IMR-90 (cell line): Measurements from ENCODE around the gene SMCP. TPM values are rescaled to one million over a fixed set of nuclear protein-coding genes. Genes with fewer than 3 reads are reported as not detected.

Experiments
- ATAC-seq: fragments of 200-7000 bp; cut with Tn5 transposase; 2 replicates; pipeline ENCODE4 v1.9.1; 2020; ENCODE audit warnings: low read depth, mild to moderate bottlenecking, moderate library complexity
- BruUV-seq: library from RNA; stranded (reverse); fragments of 400-500 nt; replicated peaks from 2 replicates; lab custom pipeline; 2021; lab: Mats Ljungman, UMichigan
- CTCF ChIA-PET: fragments of 300-600 bp; formaldehyde crosslinking; extraction: SDS; loops from one replicate; lab custom pipeline; 2021; ENCODE audit warnings: antibody characterized with exemption; lab: Yijun Ruan, JAX
- POLR2A ChIA-PET: fragments of 300-600 bp; sonication (Branson Sonifier 250); formaldehyde crosslinking; loops from one replicate; lab custom pipeline; 2022; ENCODE audit warnings: antibody characterized with exemption; ENCODE audit not compliant: unreplicated experiment; lab: Charles Lee
- DNase-seq: peaks from one replicate; pipeline ENCODE4 v3.0.0; 2013
- H2AFZ ChIP-seq: replicated peaks from 2 replicates; pipeline ENCODE3; 2013; ENCODE audit warnings: low read length, mild to moderate bottlenecking; ENCODE audit not compliant: poor library complexity
- H2AK5ac ChIP-seq: 2 replicates; pipeline ENCODE4 v1.6.1; 2013; ENCODE audit warnings: low read depth, low read length, inconsistent platforms
- H2AK9ac ChIP-seq: replicated peaks from 2 replicates; pipeline ENCODE3; 2013; ENCODE audit warnings: mild to moderate bottlenecking, low read depth, low read length, moderate library complexity; ENCODE audit not compliant: poor library complexity
- H2BK120ac ChIP-seq: 2 replicates; pipeline ENCODE4 v1.6.1; 2013; ENCODE audit warnings: low read depth, low read length, inconsistent platforms
- H2BK15ac ChIP-seq: 3 replicates; pipeline ENCODE4 v1.6.1; 2013; ENCODE audit warnings: low read depth, low read length, inconsistent platforms
- H2BK20ac ChIP-seq: 2 replicates; pipeline ENCODE4 v1.6.1; 2013; ENCODE audit warnings: low read depth, mild to moderate bottlenecking, inconsistent platforms, low read length, moderate library complexity
- H2BK5ac ChIP-seq: 2 replicates; pipeline ENCODE4 v1.6.1; 2013; ENCODE audit warnings: mild to moderate bottlenecking, low read depth, low read length, inconsistent platforms; ENCODE audit not compliant: poor library complexity, severe bottlenecking
- H3K14ac ChIP-seq: replicated peaks from 2 replicates; pipeline ENCODE4 v1.6.1; 2013; ENCODE audit warnings: low read depth, low read length, inconsistent platforms
- H3K18ac ChIP-seq: 2 replicates; pipeline ENCODE4 v1.6.1; 2013; ENCODE audit warnings: low read depth, low read length, control low read depth
- H3K23ac ChIP-seq: 2 replicates; pipeline ENCODE4 v1.6.1; 2013; ENCODE audit warnings: low read depth, low read length, inconsistent platforms
- H3K27ac ChIP-seq: 2 replicates; pipeline ENCODE4 v1.5.1; 2013; ENCODE audit warnings: mild to moderate bottlenecking, control low read depth, low read length; ENCODE audit not compliant: insufficient read depth
- H3K27me3 ChIP-seq: 2 replicates; pipeline ENCODE4 v1.6.1; 2013; ENCODE audit warnings: low read length; ENCODE audit not compliant: control insufficient read depth, insufficient read depth
- H3K36me3 ChIP-seq: 2 replicates; pipeline ENCODE4 v1.6.1; 2013; ENCODE audit warnings: low read length, mixed read lengths; ENCODE audit not compliant: control insufficient read depth, insufficient read depth
- H3K4ac ChIP-seq: 2 replicates; pipeline ENCODE4 v1.6.1; 2013; ENCODE audit warnings: low read depth, low read length, inconsistent platforms
- H3K4me1 ChIP-seq: 2 replicates; pipeline ENCODE4 v1.6.1; 2013; ENCODE audit warnings: low read length, mixed read lengths; ENCODE audit not compliant: control insufficient read depth, insufficient read depth
- H3K4me2 ChIP-seq: 2 replicates; pipeline ENCODE4 v1.6.1; 2013; ENCODE audit warnings: low read depth, mild to moderate bottlenecking, control low read depth, low read length, moderate library complexity
- H3K4me3 ChIP-seq: 2 replicates; pipeline ENCODE4 v1.5.1; 2013; ENCODE audit warnings: low read depth, mild to moderate bottlenecking, control low read depth, low read length, moderate library complexity; ENCODE audit not compliant: insufficient read depth
- H3K56ac ChIP-seq: 2 replicates; pipeline ENCODE4 v1.6.1; 2013; ENCODE audit warnings: low read length, inconsistent platforms; ENCODE audit not compliant: insufficient read depth; ENCODE audit errors: extremely low read depth
- H3K79me1 ChIP-seq, 2 experiments: 2 replicates each; pipeline ENCODE4 v1.6.1; 2013; ENCODE audit warnings: low read length in 2 of 2, inconsistent platforms in 1 of 2, low read depth in 1 of 2
- H3K9ac ChIP-seq: 2 replicates; pipeline ENCODE4 v1.6.1; 2013; ENCODE audit warnings: low read depth, low read length, control low read depth
- H3K9me1 ChIP-seq: 2 replicates; pipeline ENCODE4 v1.6.1; 2013; ENCODE audit warnings: low read length, inconsistent platforms; ENCODE audit not compliant: insufficient read depth
- H3K9me3 ChIP-seq: 2 replicates; pipeline ENCODE4 v1.6.1; 2013; ENCODE audit warnings: low read length; ENCODE audit not compliant: control insufficient read depth, insufficient read depth
- H4K20me1 ChIP-seq: 2 replicates; pipeline ENCODE4 v1.6.1; 2013; ENCODE audit warnings: low read length, inconsistent platforms; ENCODE audit not compliant: insufficient read depth
- H4K5ac ChIP-seq: 2 replicates; pipeline ENCODE4 v1.6.1; 2013; ENCODE audit warnings: mild to moderate bottlenecking, low read depth, low read length, control low read depth
- H4K8ac ChIP-seq, 2 experiments: 2 replicates each; pipeline ENCODE4 v1.6.1; 2013; ENCODE audit warnings: low read depth in 2 of 2, low read length in 2 of 2, control low read depth in 1 of 2, inconsistent platforms in 1 of 2
- H4K91ac ChIP-seq: 2 replicates; pipeline ENCODE4 v1.6.1; 2013; ENCODE audit warnings: low read depth, low read length, inconsistent platforms; ENCODE audit not compliant: insufficient read depth
- FOS ChIP-seq: fragments of 150-350 bp; IDR thresholded peaks from 2 replicates; pipeline ENCODE4 v1.6.1; 2016; ENCODE audit warnings: low read depth, low read length
- RAD21 ChIP-seq: IDR thresholded peaks from 2 replicates; pipeline ENCODE4 v1.6.1; 2012; ENCODE audit warnings: low read length, improper control_type of control experiment
- SMC3 ChIP-seq: fragments of 150-350 bp; IDR thresholded peaks from 2 replicates; pipeline ENCODE4 v1.6.1; 2016; ENCODE audit warnings: low read depth, mild to moderate bottlenecking, antibody characterized with exemption, low read length, moderate library complexity
- WGBS, 2 experiments: methylation state at CpG; one replicate each; pipeline versions ENCODE4 v1.1.5 to v1.1.7; 2013; ENCODE audit warnings: missing lambda C conversion rate in 2 of 2; ENCODE audit not compliant: insufficient read length in 1 of 2; ENCODE audit errors: extremely low coverage in 2 of 2; 5-methylcytosine and 5-hydroxymethylcytosine counted together
- dilution Hi-C: fragments of 300-500 bp; cut with HindIII; formaldehyde crosslinking; loops from one replicate; pipeline ENCODE4 v1.14.3; 2018; ENCODE audit warnings: low sequenced_read_pairs; ENCODE audit not compliant: unreplicated experiment
- in situ Hi-C: fragments of 300-500 bp; cut with MboI; formaldehyde crosslinking; loops from 3 replicates; pipeline ENCODE4 v1.14.3; 2019; ENCODE audit warnings: low sequenced_read_pairs, inconsistent platforms, mixed read lengths
- intact Hi-C: fragments of 100-400 bp; cut with micrococcal nuclease; formaldehyde crosslinking; loops from 2 replicates; pipeline ENCODE4 v1.10.0; 2022
- polyA plus RNA-seq, 3 experiments: library from polyadenylated mRNA; depleted of rRNA; stranded (reverse); fragments of >200 nt; gene quantifications; 2 replicates each; pipeline ENCODE4 v1.2.3, GENCODE V29; 2012; ENCODE audit warnings: low replicate concordance in 1 of 3
- total RNA-seq: library from RNA; depleted of rRNA; stranded (reverse); fragments of >200 nt; gene quantifications from 2 replicates; pipeline ENCODE4 v1.2.3, GENCODE V29; 2012
- TF ChIP-seq, protein P1 (sequence below): conservative IDR thresholded peaks from 2 replicates; pipeline ENCODE4 v1.5.1; 2012; ENCODE audit warnings: mild to moderate bottlenecking, low read depth, low read length, improper control_type of control experiment

SMCP gene
- total and polyA plus RNA-seq, 2 of the 4 experiments (the other 2 are of a cell fraction) = not detected

DNA sequence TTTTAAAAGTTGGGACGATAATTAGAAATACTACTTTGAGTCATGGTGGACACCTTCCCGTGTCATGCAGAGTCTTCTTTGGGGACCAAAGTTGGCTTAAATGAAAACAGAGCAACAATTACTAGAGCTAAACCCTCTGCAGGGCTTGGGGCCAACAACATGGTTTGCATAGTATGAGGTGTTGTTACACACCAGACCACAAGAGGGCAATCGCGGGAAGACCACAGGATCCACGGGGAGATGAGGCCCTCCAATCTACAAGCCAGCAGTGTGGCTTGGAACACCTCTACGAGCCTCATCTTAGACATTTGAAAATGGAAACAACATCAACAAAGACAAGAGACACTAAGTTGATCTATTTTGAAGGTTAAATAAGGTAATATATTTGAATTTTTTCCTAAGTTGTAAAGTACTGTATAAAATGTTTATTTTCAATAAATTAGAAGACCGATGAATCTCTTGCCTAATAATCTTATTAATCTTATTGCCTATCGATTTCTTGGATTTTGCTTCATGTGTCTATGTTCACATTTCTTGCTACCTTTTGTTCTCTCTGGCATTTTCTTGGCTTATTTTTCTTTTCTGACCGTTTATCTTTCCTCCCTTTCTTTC is 8.2 kb upstream of the SMCP start:
- Histone ChIP-seq H3K18ac (no peak overlapping the region), H2AFZ (no peak overlapping the region), H2BK15ac (no peak overlapping the region), H4K91ac (no peak overlapping the region), H4K8ac (no peak overlapping the region), H2BK5ac (no peak overlapping the region), H3K36me3 (no peaks in the 10 kb centered on the region), H4K5ac (no peak overlapping the region), H3K9me3 (no peaks in the 10 kb centered on the region), H3K79me1 (no peaks in the 10 kb centered on the region), H3K27me3 (no peaks in the 10 kb centered on the region), H3K4me1 (no peaks in the 10 kb centered on the region), H2AK9ac (no peak overlapping the region), H4K20me1 (no peaks in the 10 kb centered on the region), H2BK120ac (no peak overlapping the region), H3K9ac (no peak overlapping the region), H3K56ac (no peak overlapping the region), H3K14ac (no peak overlapping the region), H3K4me3 (no peak overlapping the region), H3K4ac (no peak overlapping the region), H3K27ac (no peak overlapping the region), H3K23ac (no peak overlapping the region), H2BK20ac (no peak overlapping the region), H2AK5ac (no peak overlapping the region), H3K9me1 (no peaks in the 10 kb centered on the region), H3K4me2 (no peak overlapping the region)
- in situ Hi-C loops (loop anchor here (5.0 kb wide), 1 partner anchor 357 kb away; no protein-coding TSS in a partner anchor), intact Hi-C loops (loop anchor here (1.0 to 2.0 kb wide), 2 partner anchors 353 to 359 kb away; no protein-coding TSS in a partner anchor), dilution Hi-C loops (no loop called here)
- DNase-seq = peak; percentile 51
- WGBS, 2 experiments = no CpG with 5 or more reads among the region's 9 CpGs
- BruUV-seq = no TSS peak
- CTCF ChIA-PET = interaction anchor here (1.0 kb wide), 1 partner anchor 14 kb away, joined by 3 read pairs; no protein-coding TSS in a partner anchor
- ATAC-seq = peak; percentile 90
- peak; percentile 55 for TF ChIP-seq RAD21
- peak; percentile 56 for TF ChIP-seq SMC3
- no peak for TF ChIP-seq FOS
- TF ChIP-seq, protein P1, sequence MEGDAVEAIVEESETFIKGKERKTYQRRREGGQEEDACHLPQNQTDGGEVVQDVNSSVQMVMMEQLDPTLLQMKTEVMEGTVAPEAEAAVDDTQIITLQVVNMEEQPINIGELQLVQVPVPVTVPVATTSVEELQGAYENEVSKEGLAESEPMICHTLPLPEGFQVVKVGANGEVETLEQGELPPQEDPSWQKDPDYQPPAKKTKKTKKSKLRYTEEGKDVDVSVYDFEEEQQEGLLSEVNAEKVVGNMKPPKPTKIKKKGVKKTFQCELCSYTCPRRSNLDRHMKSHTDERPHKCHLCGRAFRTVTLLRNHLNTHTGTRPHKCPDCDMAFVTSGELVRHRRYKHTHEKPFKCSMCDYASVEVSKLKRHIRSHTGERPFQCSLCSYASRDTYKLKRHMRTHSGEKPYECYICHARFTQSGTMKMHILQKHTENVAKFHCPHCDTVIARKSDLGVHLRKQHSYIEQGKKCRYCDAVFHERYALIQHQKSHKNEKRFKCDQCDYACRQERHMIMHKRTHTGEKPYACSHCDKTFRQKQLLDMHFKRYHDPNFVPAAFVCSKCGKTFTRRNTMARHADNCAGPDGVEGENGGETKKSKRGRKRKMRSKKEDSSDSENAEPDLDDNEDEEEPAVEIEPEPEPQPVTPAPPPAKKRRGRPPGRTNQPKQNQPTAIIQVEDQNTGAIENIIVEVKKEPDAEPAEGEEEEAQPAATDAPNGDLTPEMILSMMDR = peak; percentile 67
- POLR2A ChIA-PET = no interaction called here
